Tibial nerve (tissue), 4 donors: ENCODE results near the gene PODXL2. TPM values are rescaled to one million over a fixed set of nuclear protein-coding genes. Genes with fewer than 3 reads are reported as not detected.

Experiments used
- DNase-seq, 2 donors: peaks; one replicate each; pipeline ENCODE4 v3.0.0-alpha.2; 2019; ENCODE audit warnings: low spot score in 2 of 2
- H3K27ac ChIP-seq, 4 donors: fragments of 200-600 bp; sonication (generic) in 3 of 4; one replicate each; pipeline ENCODE4 v1.5.1; 2017 to 2019; ENCODE audit warnings: mild to moderate bottlenecking in 1 of 4
- H3K27me3 ChIP-seq, 2 donors: fragments of 200-600 bp; sonication (generic) in 1 of 2; one replicate each; pipeline versions ENCODE4 v1.5.1 to v1.6.0; 2017 to 2019
- H3K36me3 ChIP-seq, 3 donors: fragments of 200-600 bp; sonication (generic); one replicate each; pipeline ENCODE4 v1.5.1; 2018 to 2019
- H3K4me1 ChIP-seq, 4 donors: fragments of 200-600 bp; sonication (generic) in 3 of 4; one replicate each; pipeline ENCODE4 v1.5.1; 2017 to 2019
- H3K4me3 ChIP-seq, 4 donors: fragments of 200-600 bp; sonication (generic) in 3 of 4; one replicate each; pipeline ENCODE4 v1.5.1; 2017 to 2019; ENCODE audit warnings: mild to moderate bottlenecking in 1 of 4, moderate library complexity in 1 of 4
- H3K9me3 ChIP-seq, 4 donors: fragments of 200-600 bp; sonication (generic) in 3 of 4; one replicate each; pipeline ENCODE4 v1.5.1; 2017 to 2019
- CTCF ChIP-seq, 5 experiments: fragments of 200-600 bp in 3 of 5; fragments of 450-650 bp in 2 of 5; sonication (generic) in 3 of 5; IDR thresholded peaks; one replicate each; pipeline ENCODE4 v1.5.1; 2016 to 2019; ENCODE audit warnings: antibody characterized with exemption in 5 of 5, mild to moderate bottlenecking in 3 of 5, moderate library complexity in 2 of 5
- EP300 ChIP-seq, 2 donors: sonication (generic); formaldehyde crosslinking; IDR thresholded peaks; one replicate each; pipeline ENCODE4 v1.6.1; 2017; ENCODE audit warnings: antibody characterized with exemption in 2 of 2, mild to moderate bottlenecking in 1 of 2
- POLR2A ChIP-seq, 2 donors: fragments of 450-650 bp; IDR thresholded peaks; one replicate each; pipeline ENCODE4 v1.6.1; 2017; ENCODE audit warnings: antibody characterized with exemption in 2 of 2, mild to moderate bottlenecking in 2 of 2, moderate library complexity in 2 of 2
- WGBS, 2 donors: methylation state at CpG; one replicate each; pipeline ENCODE4 v1.1.5; 2018; 5-methylcytosine and 5-hydroxymethylcytosine counted together
- total RNA-seq, 4 donors: library from RNA; depleted of rRNA; stranded (reverse); fragments of >200 nt; gene quantifications; one replicate each; pipeline ENCODE4 v1.1.0, GENCODE V29; 2016

The PODXL2 gene
- total RNA-seq, 4 donors from 2014 or later, result 12.7 to 19.8 (median 14.1) TPM

GRCh38 chr3:127645371-127646015, 16.5 kb downstream of the PODXL2 start:
- DNase-seq, result no peak
- no peaks in the 10 kb centered on the region for H3K9me3 ChIP-seq
- WGBS, 2 donors, result 95 to 97% methylated on average over 8 of the region's 8 CpGs
- H3K27ac ChIP-seq, result no peak overlapping the region
- no peaks in the 10 kb centered on the region for H3K4me1 ChIP-seq
- TF ChIP-seq POLR2A (IDR thresholded peaks at IDR 0.05) (no peak), EP300 (IDR thresholded peaks at IDR 0.05) (no peak), CTCF (IDR thresholded peaks at IDR 0.05) (no peak)
- H3K36me3 ChIP-seq, result no peaks in the 10 kb centered on the region
- no peak overlapping the region for H3K4me3 ChIP-seq
- no peaks in the 10 kb centered on the region for H3K27me3 ChIP-seq

DNA sequence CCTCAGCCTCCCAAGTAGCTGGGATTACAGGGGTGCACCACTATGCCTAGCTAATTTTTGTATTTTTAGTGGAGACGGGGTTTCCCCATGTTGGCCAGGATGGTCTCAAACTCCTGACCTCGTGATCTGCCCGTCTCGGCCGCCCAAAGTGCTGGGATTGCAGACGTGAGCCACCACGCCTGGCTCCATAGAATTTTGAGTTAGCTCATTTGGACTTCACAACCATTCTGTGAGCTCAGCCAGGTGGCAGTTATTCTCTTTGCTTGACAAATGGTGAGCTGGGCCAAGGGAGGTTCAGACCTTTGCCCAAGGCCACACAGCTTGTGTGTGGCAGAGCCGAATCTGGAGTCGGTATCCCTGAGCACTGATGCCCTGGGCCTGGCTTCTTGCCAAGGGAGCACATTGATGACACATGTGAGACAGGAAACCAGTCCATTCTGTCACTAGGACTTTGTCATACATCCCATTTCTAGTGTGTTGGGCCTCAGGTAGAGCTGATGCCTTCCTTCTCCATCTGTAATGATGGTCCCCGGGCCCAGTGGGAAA, 17.6 kb downstream of the PODXL2 start:
- 95 to 96% methylated on average over 8 to 10 of the region's 10 CpGs for WGBS, 2 donors
- Histone ChIP-seq H3K36me3 (no peaks in the 10 kb centered on the region), H3K4me3 (no peak overlapping the region), H3K4me1 (no peaks in the 10 kb centered on the region), H3K27ac (no peak overlapping the region), H3K27me3 (no peaks in the 10 kb centered on the region), H3K9me3 (no peaks in the 10 kb centered on the region)
- TF ChIP-seq POLR2A (IDR thresholded peaks at IDR 0.05) (no peak), CTCF (IDR thresholded peaks at IDR 0.05) (no peak), EP300 (IDR thresholded peaks at IDR 0.05) (no peak)
- DNase-seq, result no peak

DNA sequence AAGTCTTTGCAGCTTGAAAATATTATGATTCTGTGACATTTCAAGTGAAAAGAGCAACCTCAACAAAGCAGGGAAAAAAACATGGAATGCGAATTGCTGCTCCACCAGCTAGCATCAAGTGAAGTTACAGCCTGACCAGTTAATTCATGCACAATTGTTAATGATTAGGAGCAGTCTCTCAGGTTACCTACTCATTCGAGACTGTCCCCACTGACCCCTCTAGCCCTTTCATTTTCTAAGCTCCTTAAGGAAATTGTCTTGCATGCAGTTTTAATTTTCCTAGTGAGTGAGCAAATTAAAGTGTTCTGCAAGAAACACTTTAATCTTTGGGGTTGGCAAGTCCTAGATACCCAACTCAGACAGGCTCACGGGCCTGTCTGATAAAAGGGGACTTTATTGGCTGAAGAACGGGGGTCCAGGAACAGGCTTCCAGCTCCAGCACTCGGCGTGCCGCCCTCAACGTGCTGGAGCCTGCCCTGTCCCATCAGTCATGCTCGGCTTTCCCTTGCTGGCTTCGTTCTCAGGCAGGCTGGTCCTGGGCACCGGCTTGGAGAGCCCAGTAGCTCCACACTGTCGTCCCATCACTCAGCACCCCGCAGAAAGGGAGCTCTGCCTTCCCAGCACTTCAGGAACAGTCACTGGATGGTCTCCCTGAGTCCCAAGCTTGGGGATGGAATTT, 18.3 kb downstream of the PODXL2 start:
- H3K4me3 ChIP-seq, result no peak overlapping the region
- WGBS, 2 donors, result 84 to 88% methylated on average over 13 of the region's 13 CpGs
- H3K4me1 ChIP-seq, result peaks cover 0 to 5% (median 0%) of the 10 kb centered on the region in 4 donors
- H3K27me3 ChIP-seq, result no peaks in the 10 kb centered on the region
- H3K9me3 ChIP-seq, result no peaks in the 10 kb centered on the region
- DNase-seq, result no peak
- no peak for TF ChIP-seq CTCF (IDR thresholded peaks at IDR 0.05)
- TF ChIP-seq EP300 (IDR thresholded peaks at IDR 0.05), result no peak
- no peak for TF ChIP-seq POLR2A (IDR thresholded peaks at IDR 0.05)
- H3K36me3 ChIP-seq, result no peaks in the 10 kb centered on the region
- H3K27ac ChIP-seq, result no peak overlapping the region

DNA sequence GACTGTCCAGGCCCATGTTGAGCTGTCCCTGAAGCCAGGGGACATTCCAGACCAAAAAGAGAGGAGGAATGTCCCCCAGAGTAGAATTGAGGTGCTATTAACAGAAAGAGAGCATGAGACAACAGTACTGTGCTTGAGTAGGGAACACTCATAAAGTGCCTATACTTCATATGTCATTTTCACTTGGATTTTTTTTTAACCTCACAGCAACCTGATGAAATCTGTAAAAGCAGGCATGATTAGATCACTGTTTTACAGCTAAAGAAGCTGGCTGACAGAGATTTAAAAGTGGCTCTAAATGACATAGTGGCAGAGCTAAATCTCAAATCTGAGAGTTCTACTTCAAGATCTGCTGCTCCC, 18.8 kb downstream of the PODXL2 start:
- Histone ChIP-seq H3K27ac (no peak overlapping the region), H3K36me3 (no peaks in the 10 kb centered on the region), H3K4me1 (peaks cover 0 to 9% (median 0%) of the 10 kb centered on the region in 4 donors), H3K27me3 (no peaks in the 10 kb centered on the region), H3K9me3 (no peaks in the 10 kb centered on the region), H3K4me3 (no peak overlapping the region)
- no peak for DNase-seq
- TF ChIP-seq EP300 (IDR thresholded peaks at IDR 0.05) (no peak), CTCF (IDR thresholded peaks at IDR 0.05) (no peak), POLR2A (IDR thresholded peaks at IDR 0.05) (no peak)

- no peaks in the 10 kb centered on the region for H3K9me3 ChIP-seq
- TF ChIP-seq EP300 (IDR thresholded peaks at IDR 0.05) (no peak), CTCF (IDR thresholded peaks at IDR 0.05) (no peak), POLR2A (IDR thresholded peaks at IDR 0.05) (no peak)
- no peak overlapping the region for H3K27ac ChIP-seq
- 75 to 79% methylated on average over 4 of the region's 4 CpGs for WGBS, 2 donors
- no peaks in the 10 kb centered on the region for H3K27me3 ChIP-seq
- no peak for DNase-seq
- peaks cover 0 to 11% (median 0%) of the 10 kb centered on the region in 4 donors for H3K4me1 ChIP-seq
- H3K4me3 ChIP-seq, result no peak overlapping the region
- no peaks in the 10 kb centered on the region for H3K36me3 ChIP-seq
These were observed 21.3 kb downstream of the PODXL2 start for GRCh38 chr3:127650236-127650635.
